ENCODE measurements around the gene AUTS2.

The AUTS2 gene

GRCh38 chr7:69754476-69754875, 156.2 kb downstream of the AUTS2 start:
- no peak for DNase-seq
- no peak for TF ChIP-seq CTCF (IDR thresholded peaks at IDR 0.05)
- H3K36me3 Mint-ChIP-seq (ENCODE audit: low read depth): no peaks in the 10 kb centered on the region
- no peak overlapping the region for H3K4me3 Mint-ChIP-seq
- no peaks in the 10 kb centered on the region for H3K27me3 Mint-ChIP-seq (ENCODE audit: low read depth, poor library complexity)
- peaks cover 44% of the 10 kb centered on the region for H3K4me1 Mint-ChIP-seq
- H3K9me3 Mint-ChIP-seq: no peaks in the 10 kb centered on the region
- H3K27ac Mint-ChIP-seq: no peak overlapping the region

- DNase-seq: no peak
- no peaks in the 10 kb centered on the region for H3K36me3 Mint-ChIP-seq (ENCODE audit: low read depth)
- TF ChIP-seq CTCF (IDR thresholded peaks at IDR 0.05): no peak
- H3K9me3 Mint-ChIP-seq: no peaks in the 10 kb centered on the region
- no peak overlapping the region for H3K4me3 Mint-ChIP-seq
- H3K27me3 Mint-ChIP-seq (ENCODE audit: low read depth, poor library complexity): no peaks in the 10 kb centered on the region
- no peak overlapping the region for H3K27ac Mint-ChIP-seq
- peaks cover 43% of the 10 kb centered on the region for H3K4me1 Mint-ChIP-seq
Observed at GRCh38 chr7:69756235-69756634, 158.0 kb downstream of the AUTS2 start.

- Mint-ChIP-seq H3K4me3 (no peak overlapping the region), H3K36me3 (ENCODE audit: low read depth) (no peaks in the 10 kb centered on the region), H3K4me1 (peaks cover 47% of the 10 kb centered on the region), H3K9me3 (no peaks in the 10 kb centered on the region), H3K27ac (no peak overlapping the region), H3K27me3 (ENCODE audit: low read depth, poor library complexity) (no peaks in the 10 kb centered on the region)
- DNase-seq: no peak
- no peak for TF ChIP-seq CTCF (IDR thresholded peaks at IDR 0.05)
Observed at GRCh38 chr7:69757528-69757927, 159.3 kb downstream of the AUTS2 start.

GRCh38 chr7:69757981-69758430, 159.7 kb downstream of the AUTS2 start:
- Mint-ChIP-seq H3K9me3 (no peaks in the 10 kb centered on the region), H3K27ac (no peak overlapping the region), H3K4me3 (no peak overlapping the region), H3K27me3 (ENCODE audit: low read depth, poor library complexity) (no peaks in the 10 kb centered on the region), H3K36me3 (ENCODE audit: low read depth) (no peaks in the 10 kb centered on the region), H3K4me1 (peaks cover 47% of the 10 kb centered on the region)
- TF ChIP-seq CTCF (IDR thresholded peaks at IDR 0.05): no peak
- no peak for DNase-seq

- H3K4me1 Mint-ChIP-seq: peaks cover 51% of the 10 kb centered on the region
- H3K27ac Mint-ChIP-seq: no peak overlapping the region
Observed at GRCh38 chr7:69759373-69759772, 161.1 kb downstream of the AUTS2 start.

More at GRCh38 chr7:69759373-69759772, 161.1 kb downstream of the AUTS2 start:
- Mint-ChIP-seq H3K4me3 (no peak overlapping the region), H3K36me3 (ENCODE audit: low read depth) (no peaks in the 10 kb centered on the region), H3K9me3 (no peaks in the 10 kb centered on the region), H3K27me3 (ENCODE audit: low read depth, poor library complexity) (no peaks in the 10 kb centered on the region)
- TF ChIP-seq CTCF (IDR thresholded peaks at IDR 0.05): no peak
- DNase-seq: no peak
